Measurements from ENCODE around the gene SIPA1L3. TPM values are rescaled to one million over a fixed set of nuclear protein-coding genes. Genes with fewer than 3 reads are reported as not detected.

SIPA1L3 gene
- total and polyA plus RNA-seq, 9 of the 15 experiments (the other 6 are each of a cell fraction or from before 2014, with no cell fraction given): 0.01 to 6.1 (median 2.5) TPM

DNA sequence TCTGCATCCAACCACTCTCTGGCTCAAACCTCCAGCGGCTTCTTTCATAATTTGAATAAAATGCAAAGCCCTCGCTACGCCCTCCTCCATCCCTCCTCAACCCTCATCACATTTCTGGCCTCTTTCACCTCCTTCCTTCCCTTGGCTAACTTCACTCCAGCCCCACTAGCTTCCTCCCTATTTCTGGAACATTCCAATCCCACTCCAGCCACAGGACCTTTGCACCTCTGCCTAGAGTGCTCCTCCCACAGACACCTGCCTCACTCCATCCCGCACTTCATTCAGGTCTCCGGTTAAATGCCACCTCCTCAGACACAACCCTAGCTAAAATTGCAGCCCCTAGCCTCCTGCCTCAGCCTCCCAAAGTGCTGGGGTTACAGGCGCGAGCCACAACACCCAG is 324.9 kb downstream of the SIPA1L3 start (continued):
- TF ChIP-seq, protein P1, sequence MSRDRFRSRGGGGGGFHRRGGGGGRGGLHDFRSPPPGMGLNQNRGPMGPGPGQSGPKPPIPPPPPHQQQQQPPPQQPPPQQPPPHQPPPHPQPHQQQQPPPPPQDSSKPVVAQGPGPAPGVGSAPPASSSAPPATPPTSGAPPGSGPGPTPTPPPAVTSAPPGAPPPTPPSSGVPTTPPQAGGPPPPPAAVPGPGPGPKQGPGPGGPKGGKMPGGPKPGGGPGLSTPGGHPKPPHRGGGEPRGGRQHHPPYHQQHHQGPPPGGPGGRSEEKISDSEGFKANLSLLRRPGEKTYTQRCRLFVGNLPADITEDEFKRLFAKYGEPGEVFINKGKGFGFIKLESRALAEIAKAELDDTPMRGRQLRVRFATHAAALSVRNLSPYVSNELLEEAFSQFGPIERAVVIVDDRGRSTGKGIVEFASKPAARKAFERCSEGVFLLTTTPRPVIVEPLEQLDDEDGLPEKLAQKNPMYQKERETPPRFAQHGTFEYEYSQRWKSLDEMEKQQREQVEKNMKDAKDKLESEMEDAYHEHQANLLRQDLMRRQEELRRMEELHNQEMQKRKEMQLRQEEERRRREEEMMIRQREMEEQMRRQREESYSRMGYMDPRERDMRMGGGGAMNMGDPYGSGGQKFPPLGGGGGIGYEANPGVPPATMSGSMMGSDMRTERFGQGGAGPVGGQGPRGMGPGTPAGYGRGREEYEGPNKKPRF (IDR thresholded peaks at IDR 0.05; ENCODE audit: low read depth, low read length): no peak
- TF ChIP-seq SPI1 (IDR thresholded peaks at IDR 0.05; ENCODE audit: borderline replicate concordance, low read depth, low read length) (no peak), FOXK1 (CRISPR knock-in tag; IDR thresholded peaks at IDR 0.05; ENCODE audit: borderline replicate concordance) (no peak), TRIM24 (IDR thresholded peaks at IDR 0.05) (no peak), ATF1 (CRISPR knock-in tag; IDR thresholded peaks at IDR 0.05) (no peak), ATF1 (tag; IDR thresholded peaks at IDR 0.05) (no peak), SREBF2 (CRISPR knock-in tag; IDR thresholded peaks at IDR 0.05) (no peak), GABPB2 (CRISPR knock-in tag; conservative IDR thresholded peaks at IDR 0.05) (no peak), ZNF133 (CRISPR knock-in tag; IDR thresholded peaks at IDR 0.05) (no peak), CREBBP (IDR thresholded peaks at IDR 0.05; ENCODE audit: low read depth, low read length) (no peak), ZNF778 (CRISPR knock-in tag; IDR thresholded peaks at IDR 0.05) (no peak), FOXP1 (CRISPR knock-in tag; IDR thresholded peaks at IDR 0.05) (no peak), NCOA2 (IDR thresholded peaks at IDR 0.05; ENCODE audit: partially characterized antibody in 2 of 2) (no peak), MEF2D (tag; conservative IDR thresholded peaks at IDR 0.05; ENCODE audit: low read depth) (no peak), PHF21A (IDR thresholded peaks at IDR 0.05; ENCODE audit: borderline replicate concordance, low read depth) (no peak), NFXL1 (CRISPR knock-in tag; IDR thresholded peaks at IDR 0.05) (no peak)
- TF ChIP-seq, protein P2, sequence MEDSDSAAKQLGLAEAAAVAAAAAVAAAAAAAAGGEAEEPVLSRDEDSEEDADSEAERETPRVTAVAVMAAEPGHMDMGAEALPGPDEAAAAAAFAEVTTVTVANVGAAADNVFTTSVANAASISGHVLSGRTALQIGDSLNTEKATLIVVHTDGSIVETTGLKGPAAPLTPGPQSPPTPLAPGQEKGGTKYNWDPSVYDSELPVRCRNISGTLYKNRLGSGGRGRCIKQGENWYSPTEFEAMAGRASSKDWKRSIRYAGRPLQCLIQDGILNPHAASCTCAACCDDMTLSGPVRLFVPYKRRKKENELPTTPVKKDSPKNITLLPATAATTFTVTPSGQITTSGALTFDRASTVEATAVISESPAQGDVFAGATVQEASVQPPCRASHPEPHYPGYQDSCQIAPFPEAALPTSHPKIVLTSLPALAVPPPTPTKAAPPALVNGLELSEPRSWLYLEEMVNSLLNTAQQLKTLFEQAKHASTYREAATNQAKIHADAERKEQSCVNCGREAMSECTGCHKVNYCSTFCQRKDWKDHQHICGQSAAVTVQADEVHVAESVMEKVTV (CRISPR knock-in tag; IDR thresholded peaks at IDR 0.05): no peak
- TF ChIP-seq, protein P3, sequence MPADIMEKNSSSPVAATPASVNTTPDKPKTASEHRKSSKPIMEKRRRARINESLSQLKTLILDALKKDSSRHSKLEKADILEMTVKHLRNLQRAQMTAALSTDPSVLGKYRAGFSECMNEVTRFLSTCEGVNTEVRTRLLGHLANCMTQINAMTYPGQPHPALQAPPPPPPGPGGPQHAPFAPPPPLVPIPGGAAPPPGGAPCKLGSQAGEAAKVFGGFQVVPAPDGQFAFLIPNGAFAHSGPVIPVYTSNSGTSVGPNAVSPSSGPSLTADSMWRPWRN (IDR thresholded peaks at IDR 0.05; ENCODE audit: low read depth): no peak

All from K562 (cell line).